GM12801 (cell line): ENCODE results near the gene NUBP2.

Experiments
- CTCF ChIP-seq: IDR thresholded peaks from one replicate; pipeline ENCODE4 v1.5.1; 2011; ENCODE audit warnings: control low read depth; ENCODE audit not compliant: insufficient read length; ENCODE audit errors: extremely low read depth

The NUBP2 gene

DNA sequence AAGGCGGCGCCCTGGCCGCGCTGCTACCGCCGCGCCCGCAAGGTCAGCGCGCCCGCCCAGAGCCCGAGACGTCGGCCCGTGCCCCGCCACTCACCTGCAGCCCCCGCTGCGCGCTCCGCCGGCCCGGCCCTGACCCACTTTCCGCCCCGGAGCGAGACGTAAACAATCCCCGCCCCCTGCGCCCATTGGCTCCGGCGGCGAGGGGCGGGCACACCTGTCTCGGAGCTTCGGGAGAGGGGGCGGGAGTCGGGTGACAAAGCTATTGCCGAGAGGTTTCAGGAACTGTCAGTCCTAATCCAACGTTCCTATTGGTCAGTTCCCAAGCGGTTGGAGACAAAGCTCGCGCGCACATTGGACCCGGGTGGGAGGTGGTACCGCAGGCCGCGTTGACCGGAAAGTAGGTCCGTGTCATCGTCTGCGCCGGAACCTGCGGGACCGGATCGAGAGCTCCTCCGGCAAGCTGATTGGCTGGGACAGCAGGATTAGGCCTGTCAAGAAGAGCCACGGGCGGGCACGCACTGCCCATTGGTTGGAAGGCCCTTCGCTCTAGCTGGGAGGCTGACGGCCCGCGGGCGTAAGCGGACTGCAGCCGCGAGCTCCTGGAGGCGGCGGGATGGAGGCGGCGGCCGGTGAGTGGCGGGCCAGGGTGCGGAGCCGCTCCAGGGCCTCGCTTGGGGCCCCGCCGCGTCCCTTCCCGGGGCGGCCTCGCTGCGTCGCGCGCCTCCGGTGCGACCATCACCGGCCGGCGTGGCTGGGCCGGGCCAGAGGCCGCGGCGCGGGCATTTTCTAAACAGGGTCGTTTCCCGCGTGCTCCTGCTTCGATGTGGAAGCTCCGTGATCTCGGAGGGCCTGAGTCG, at the start of gene NUBP2, which contains the start of gene SPSB3:
NUBP2 (plus strand) TSS at position 553 of the 857 bp plus-strand sequence; CDS start at position 614, 61 bp downstream.
SPSB3 (minus strand) TSS at position 164 of the 857 bp plus-strand sequence. CDS start 1,088 bp downstream, outside the sequence.
- no peak for TF ChIP-seq CTCF

GRCh38 chr16:1734123-1734522, 48.6 kb upstream of the NUBP2 start:
- TF ChIP-seq CTCF = no peak

DNA sequence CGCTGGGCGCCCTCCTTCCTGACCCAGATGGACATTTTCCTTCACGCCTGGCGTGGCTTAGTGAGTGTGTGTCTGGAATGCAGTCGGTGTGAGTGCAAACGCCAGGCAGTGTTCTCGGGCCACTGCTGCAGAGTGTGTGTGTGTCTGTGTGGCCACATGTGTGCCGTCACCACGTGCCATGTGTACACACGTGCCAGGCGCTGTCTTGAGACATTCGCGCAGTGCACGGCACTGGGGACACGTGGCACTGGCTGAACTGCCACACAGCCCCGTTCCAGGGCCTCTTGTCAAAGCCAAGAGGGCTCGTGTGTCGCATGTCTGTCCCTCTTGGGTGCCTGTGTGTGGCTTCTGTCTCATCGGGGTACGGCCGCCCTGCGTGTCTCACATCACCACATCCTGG, 47.9 kb upstream of the NUBP2 start:
- TF ChIP-seq CTCF = no peak

GRCh38 chr16:1740234-1740633, 42.5 kb upstream of the NUBP2 start:
- no peak for TF ChIP-seq CTCF

DNA sequence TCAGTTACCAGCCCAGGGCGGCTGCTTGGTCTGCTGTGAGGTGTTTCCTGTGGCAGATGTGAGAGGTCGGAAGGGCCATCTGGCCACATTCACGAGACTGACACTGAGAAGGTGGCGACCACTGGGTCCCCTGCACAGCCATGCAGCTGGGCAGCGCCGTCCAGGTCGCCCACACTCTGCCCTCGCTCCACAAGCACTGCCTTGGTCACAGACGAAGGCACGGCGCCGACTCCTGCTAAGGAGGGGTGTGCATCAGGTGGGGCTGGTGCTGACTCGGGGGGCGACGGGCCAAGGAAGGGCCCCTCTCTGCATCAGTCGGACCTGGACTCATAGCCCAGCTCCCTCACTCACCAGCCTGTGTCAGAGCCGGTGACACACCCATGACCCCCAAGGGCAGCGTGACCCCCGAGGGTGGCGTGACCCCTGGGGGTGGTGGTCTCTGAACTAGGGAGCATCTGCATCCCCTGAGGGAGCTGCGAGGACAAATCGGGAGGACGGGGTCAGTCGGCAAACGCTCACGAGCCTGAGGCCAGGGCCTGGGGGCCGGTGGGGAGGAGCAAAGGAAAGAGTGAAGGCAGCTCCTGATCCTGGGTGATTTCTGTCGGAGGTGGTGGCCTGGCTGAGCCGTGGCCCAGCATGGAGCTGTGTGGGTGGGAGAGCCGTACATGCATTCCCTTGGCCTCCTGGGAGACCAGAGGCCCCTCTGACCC, 41.8 kb upstream of the NUBP2 start:
- no peak for TF ChIP-seq CTCF

DNA sequence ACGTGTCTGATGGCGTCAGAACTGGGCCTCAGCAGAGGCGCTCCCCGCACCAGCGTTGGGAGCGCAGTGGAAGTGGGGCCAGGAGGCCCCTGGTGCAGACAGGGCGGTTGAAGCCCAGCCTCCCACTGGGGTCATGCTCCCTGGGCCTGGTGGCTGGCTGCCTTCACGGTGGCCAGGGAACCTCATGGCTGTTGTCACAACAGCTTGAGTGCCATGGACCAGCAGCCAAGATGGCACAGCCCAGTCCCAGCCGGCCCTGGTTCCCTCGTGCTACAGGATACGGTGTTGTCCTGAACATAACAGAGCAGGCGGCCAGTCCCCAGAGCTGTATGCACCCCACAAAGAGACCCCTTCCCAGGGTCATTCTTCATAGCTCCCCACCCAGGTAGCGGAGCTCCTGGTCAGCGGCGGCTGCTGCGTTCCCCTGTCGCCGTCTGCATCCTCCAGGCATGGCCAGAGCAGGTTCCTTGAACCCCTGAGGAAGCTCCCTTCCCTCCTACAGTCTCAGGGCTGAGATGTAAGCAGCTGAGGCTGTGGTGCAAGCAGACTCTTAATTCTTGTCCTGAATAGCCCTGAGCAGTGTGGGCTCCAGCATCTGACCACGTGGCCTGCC, 41.1 kb upstream of the NUBP2 start:
- TF ChIP-seq CTCF = no peak

GRCh38 chr16:1743376-1744337, 39.1 kb upstream of the NUBP2 start:
- no peak for TF ChIP-seq CTCF
